CD14-positive monocyte (primary cell): Measurements from ENCODE around the gene KCNN2. TPM values are rescaled to one million over a fixed set of nuclear protein-coding genes. Genes with fewer than 3 reads are reported as not detected.

Source experiments
- DNase-seq, 3 donors: peaks; one replicate each; pipeline ENCODE4 v3.0.0-alpha.2; 2011 to 2022
- H2AFZ ChIP-seq: 2 replicates; pipeline ENCODE4 v1.6.0; 2012; ENCODE audit warnings: mild to moderate bottlenecking, low read depth, low read length, inconsistent platforms; ENCODE audit not compliant: insufficient read depth, poor library complexity, severe bottlenecking
- H3K27ac ChIP-seq, 2 donors: 1 replicate in 1 of 2; 2 replicates in 1 of 2; pipeline ENCODE4 v1.5.1; 2012 to 2013; ENCODE audit warnings: low read length in 2 of 2, control low read depth in 1 of 2, inconsistent platforms in 1 of 2, low read depth in 1 of 2, mild to moderate bottlenecking in 1 of 2
- H3K27me3 ChIP-seq, 2 donors: one replicate each; pipeline versions ENCODE4 v1.6.0 to v1.6.1; 2011 to 2013; ENCODE audit warnings: low read length in 2 of 2; ENCODE audit not compliant: control insufficient read depth in 2 of 2, insufficient read depth in 2 of 2
- H3K36me3 ChIP-seq, 2 donors: replicated peaks in 1 of 2; 1 replicate in 1 of 2; 2 replicates in 1 of 2; pipeline versions ENCODE4 v1.5.1 to v1.6.1; 2012 to 2013; ENCODE audit warnings: low read length in 2 of 2, control low read depth in 1 of 2, inconsistent platforms in 1 of 2, mild to moderate bottlenecking in 1 of 2; ENCODE audit not compliant: insufficient read depth in 2 of 2, control insufficient read depth in 1 of 2
- H3K4me1 ChIP-seq, 2 donors: 1 replicate in 1 of 2; 2 replicates in 1 of 2; pipeline versions ENCODE4 v1.5.1 to v1.6.1; 2012 to 2013; ENCODE audit warnings: low read length in 2 of 2, control low read depth in 1 of 2, inconsistent platforms in 1 of 2, mild to moderate bottlenecking in 1 of 2, moderate library complexity in 1 of 2; ENCODE audit not compliant: insufficient read depth in 2 of 2, control insufficient read depth in 1 of 2
- H3K4me2 ChIP-seq: replicated peaks from 2 replicates; pipeline ENCODE3; 2012; ENCODE audit warnings: low read length, moderate library complexity, mild to moderate bottlenecking; ENCODE audit not compliant: poor library complexity, severe bottlenecking; ENCODE audit errors: extremely low read depth
- H3K4me3 ChIP-seq, 3 experiments: fragments of 200-600 bp in 1 of 3; sonication (generic) in 1 of 3; replicated peaks in 1 of 3; 1 replicate in 2 of 3; 2 replicates in 1 of 3; pipeline ENCODE4 v1.5.1; 2011 to 2013; ENCODE audit warnings: low read length in 3 of 3, mild to moderate bottlenecking in 3 of 3, control low read depth in 2 of 3, low read depth in 2 of 3, inconsistent platforms in 1 of 3, moderate library complexity in 1 of 3
- H3K79me2 ChIP-seq: 2 replicates; pipeline ENCODE4 v1.6.0; 2012; ENCODE audit warnings: mild to moderate bottlenecking, control low read depth, inconsistent platforms, low read length, moderate library complexity; ENCODE audit not compliant: insufficient read depth
- H3K9ac ChIP-seq: 2 replicates; pipeline ENCODE4 v1.6.0; 2017; ENCODE audit warnings: low read length, mild to moderate bottlenecking; ENCODE audit not compliant: insufficient read depth, poor library complexity, severe bottlenecking
- H3K9me3 ChIP-seq, 2 donors: replicated peaks in 1 of 2; 1 replicate in 1 of 2; 2 replicates in 1 of 2; pipeline versions ENCODE4 v1.5.1 to v1.6.1; 2012 to 2013; ENCODE audit warnings: low read length in 2 of 2, control low read depth in 1 of 2; ENCODE audit not compliant: control insufficient read depth in 1 of 2, insufficient read depth in 1 of 2
- H4K20me1 ChIP-seq: 2 replicates; pipeline ENCODE4 v1.6.0; 2012; ENCODE audit warnings: mild to moderate bottlenecking, low read length, control low read depth, moderate library complexity; ENCODE audit not compliant: insufficient read depth
- H3K27ac Mint-ChIP-seq, 7 donors: one replicate each; pipeline ENCODE4 v1.8.0; 2020; ENCODE audit warnings: mild to moderate bottlenecking in 7 of 7, mixed read lengths in 7 of 7, moderate library complexity in 6 of 7, inconsistent platforms in 2 of 7
- H3K27me3 Mint-ChIP-seq, 3 donors: one replicate each; pipeline ENCODE4 v1.8.0; 2021 to 2022; ENCODE audit warnings: low read depth in 3 of 3, mild to moderate bottlenecking in 3 of 3, mixed read lengths in 3 of 3, moderate library complexity in 3 of 3, inconsistent platforms in 1 of 3
- H3K36me3 Mint-ChIP-seq, 2 donors: one replicate each; pipeline ENCODE4 v1.8.0; 2020; ENCODE audit warnings: mixed read lengths in 2 of 2, inconsistent platforms in 1 of 2, mild to moderate bottlenecking in 1 of 2
- H3K4me1 Mint-ChIP-seq: one replicate; pipeline ENCODE4 v1.8.0; 2020; ENCODE audit warnings: mild to moderate bottlenecking, mixed read lengths
- H3K4me3 Mint-ChIP-seq, 2 donors: one replicate each; pipeline ENCODE4 v1.8.0; 2020; ENCODE audit warnings: mild to moderate bottlenecking in 2 of 2, mixed read lengths in 2 of 2, moderate library complexity in 1 of 2
- H3K9me3 Mint-ChIP-seq, 7 donors: one replicate each; pipeline ENCODE4 v1.8.0; 2020 to 2022; ENCODE audit warnings: mixed read lengths in 7 of 7, mild to moderate bottlenecking in 6 of 7, moderate library complexity in 6 of 7, inconsistent platforms in 2 of 7
- WGBS: methylation state at CpG from one replicate; pipeline ENCODE4 v1.1.5; 2013; ENCODE audit warnings: missing lambda C conversion rate; ENCODE audit not compliant: insufficient coverage; 5-methylcytosine and 5-hydroxymethylcytosine counted together
- intact Hi-C, 2 donors: fragments of 100-400 bp; cut with micrococcal nuclease; formaldehyde crosslinking; loops; one replicate each; pipeline versions ENCODE4 v1.15.0 to v1.15.1; 2023
- polyA plus RNA-seq, 3 donors: library from polyadenylated mRNA; depleted of rRNA in 1 of 3; unstranded in 2 of 3; stranded (reverse) in 1 of 3; fragments of 300-500 nt in 2 of 3; fragments of >200 nt in 1 of 3; fragmentation: Illumina TruSeq in 2 of 3; gene quantifications; 1 replicate in 2 of 3; 2 replicates in 1 of 3; pipeline ENCODE4 v1.2.3, GENCODE V29; 2012 to 2021
- TF ChIP-seq, protein P1 (sequence below): fragments of 200-600 bp; IDR thresholded peaks from one replicate; pipeline ENCODE4 v1.8.0; 2022; ENCODE audit warnings: antibody characterized with exemption, mild to moderate bottlenecking

Gene KCNN2
- polyA plus RNA-seq, 3 donors = not detected

GRCh38 chr5:114346181-114346580 lies 15.7 kb upstream of the KCNN2 start:
- Histone ChIP-seq H3K9ac (no peak overlapping the region), H2AFZ (no peak overlapping the region), H3K4me3 (no peak overlapping the region), H3K79me2 (no peaks in the 10 kb centered on the region), H4K20me1 (no peaks in the 10 kb centered on the region), H3K27ac (no peak overlapping the region), H3K4me1 (no peaks in the 10 kb centered on the region), H3K36me3 (no peaks in the 10 kb centered on the region), H3K9me3 (no peaks in the 10 kb centered on the region), H3K27me3 (no peaks in the 10 kb centered on the region), H3K4me2 (no peak overlapping the region)
- Mint-ChIP-seq H3K27me3 (peaks cover under 1 to 6% (median 3%) of the 10 kb centered on the region in 3 donors), H3K4me3 (no peak overlapping the region), H3K4me1 (no peaks in the 10 kb centered on the region), H3K9me3 (peaks cover 0 to 3% (median 0%) of the 10 kb centered on the region in 7 donors), H3K36me3 (no peaks in the 10 kb centered on the region), H3K27ac (no peak overlapping the region)
- TF ChIP-seq, protein P1, sequence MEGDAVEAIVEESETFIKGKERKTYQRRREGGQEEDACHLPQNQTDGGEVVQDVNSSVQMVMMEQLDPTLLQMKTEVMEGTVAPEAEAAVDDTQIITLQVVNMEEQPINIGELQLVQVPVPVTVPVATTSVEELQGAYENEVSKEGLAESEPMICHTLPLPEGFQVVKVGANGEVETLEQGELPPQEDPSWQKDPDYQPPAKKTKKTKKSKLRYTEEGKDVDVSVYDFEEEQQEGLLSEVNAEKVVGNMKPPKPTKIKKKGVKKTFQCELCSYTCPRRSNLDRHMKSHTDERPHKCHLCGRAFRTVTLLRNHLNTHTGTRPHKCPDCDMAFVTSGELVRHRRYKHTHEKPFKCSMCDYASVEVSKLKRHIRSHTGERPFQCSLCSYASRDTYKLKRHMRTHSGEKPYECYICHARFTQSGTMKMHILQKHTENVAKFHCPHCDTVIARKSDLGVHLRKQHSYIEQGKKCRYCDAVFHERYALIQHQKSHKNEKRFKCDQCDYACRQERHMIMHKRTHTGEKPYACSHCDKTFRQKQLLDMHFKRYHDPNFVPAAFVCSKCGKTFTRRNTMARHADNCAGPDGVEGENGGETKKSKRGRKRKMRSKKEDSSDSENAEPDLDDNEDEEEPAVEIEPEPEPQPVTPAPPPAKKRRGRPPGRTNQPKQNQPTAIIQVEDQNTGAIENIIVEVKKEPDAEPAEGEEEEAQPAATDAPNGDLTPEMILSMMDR = no peak
- WGBS = 100% methylated on average over 2 of the region's 4 CpGs
- DNase-seq = no peak
- intact Hi-C loops = no loop called here

GRCh38 chr5:114355086-114355830 lies 6.6 kb upstream of the KCNN2 start:
- Histone ChIP-seq H3K4me2 (no peak overlapping the region), H3K27me3 (peaks cover 17 to 31% of the 10 kb centered on the region in 2 donors), H3K9ac (no peak overlapping the region), H3K36me3 (no peaks in the 10 kb centered on the region), H4K20me1 (no peaks in the 10 kb centered on the region), H3K9me3 (no peaks in the 10 kb centered on the region), H3K4me1 (no peaks in the 10 kb centered on the region), H3K27ac (no peak overlapping the region), H3K79me2 (no peaks in the 10 kb centered on the region), H2AFZ (no peak overlapping the region), H3K4me3 (no peak overlapping the region)
- DNase-seq = no peak
- Mint-ChIP-seq H3K27ac (no peak overlapping the region), H3K36me3 (no peaks in the 10 kb centered on the region), H3K27me3 (peaks cover 24 to 36% (median 24%) of the 10 kb centered on the region in 3 donors), H3K9me3 (peaks cover 0 to 3% (median 0%) of the 10 kb centered on the region in 7 donors), H3K4me1 (no peaks in the 10 kb centered on the region), H3K4me3 (no peak overlapping the region)
- intact Hi-C loops = no loop called here
- TF ChIP-seq, protein P1 = no peak
- WGBS = 14% methylated on average over 1 of the region's 5 CpGs
